Esophagus squamous epithelium (tissue), 4 donors: ENCODE results near the gene OIT3.

Experiments
- POLR2A ChIP-seq, 4 donors: fragments of 450-650 bp; IDR thresholded peaks; one replicate each; pipeline ENCODE4 v1.6.1; 2017; ENCODE audit warnings: antibody characterized with exemption in 4 of 4, mild to moderate bottlenecking in 4 of 4, moderate library complexity in 3 of 4
- TF ChIP-seq, protein P1 (sequence below), 6 experiments: fragments of 450-650 bp in 4 of 6; fragments of 200-600 bp in 2 of 6; sonication (generic) in 2 of 6; IDR thresholded peaks; one replicate each; pipeline ENCODE4 v1.5.1; 2016 to 2019; ENCODE audit warnings: antibody characterized with exemption in 6 of 6, mild to moderate bottlenecking in 4 of 6, moderate library complexity in 4 of 6

- TF ChIP-seq, protein P1, sequence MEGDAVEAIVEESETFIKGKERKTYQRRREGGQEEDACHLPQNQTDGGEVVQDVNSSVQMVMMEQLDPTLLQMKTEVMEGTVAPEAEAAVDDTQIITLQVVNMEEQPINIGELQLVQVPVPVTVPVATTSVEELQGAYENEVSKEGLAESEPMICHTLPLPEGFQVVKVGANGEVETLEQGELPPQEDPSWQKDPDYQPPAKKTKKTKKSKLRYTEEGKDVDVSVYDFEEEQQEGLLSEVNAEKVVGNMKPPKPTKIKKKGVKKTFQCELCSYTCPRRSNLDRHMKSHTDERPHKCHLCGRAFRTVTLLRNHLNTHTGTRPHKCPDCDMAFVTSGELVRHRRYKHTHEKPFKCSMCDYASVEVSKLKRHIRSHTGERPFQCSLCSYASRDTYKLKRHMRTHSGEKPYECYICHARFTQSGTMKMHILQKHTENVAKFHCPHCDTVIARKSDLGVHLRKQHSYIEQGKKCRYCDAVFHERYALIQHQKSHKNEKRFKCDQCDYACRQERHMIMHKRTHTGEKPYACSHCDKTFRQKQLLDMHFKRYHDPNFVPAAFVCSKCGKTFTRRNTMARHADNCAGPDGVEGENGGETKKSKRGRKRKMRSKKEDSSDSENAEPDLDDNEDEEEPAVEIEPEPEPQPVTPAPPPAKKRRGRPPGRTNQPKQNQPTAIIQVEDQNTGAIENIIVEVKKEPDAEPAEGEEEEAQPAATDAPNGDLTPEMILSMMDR (IDR thresholded peaks at IDR 0.05), result no peak
- TF ChIP-seq POLR2A (IDR thresholded peaks at IDR 0.05), result no peak
Measured at GRCh38 chr10:72981028-72981881, 87.7 kb downstream of the OIT3 start.
